Measurements from ENCODE around the gene CAPN13.

The CAPN13 gene

GRCh38 chr2:30807249-30807648 is at the start of gene CAPN13:
TSS of gene CAPN13 (minus strand) at chr2:30807446. CDS start at chr2:30787325, 20,121 bp downstream.
- Mint-ChIP-seq H3K4me3 (no peak within 1 kb of the TSS), H3K27me3 (peaks cover 7% of the 10 kb centered on the region), H3K27ac (no peak within 1 kb of the TSS), H3K36me3 (no peaks in the 10 kb centered on the region), H3K4me1 (ENCODE audit: low read depth) (no peaks in the 10 kb centered on the region), H3K9me3 (ENCODE audit: low read depth) (no peaks in the 10 kb centered on the region)

DNA sequence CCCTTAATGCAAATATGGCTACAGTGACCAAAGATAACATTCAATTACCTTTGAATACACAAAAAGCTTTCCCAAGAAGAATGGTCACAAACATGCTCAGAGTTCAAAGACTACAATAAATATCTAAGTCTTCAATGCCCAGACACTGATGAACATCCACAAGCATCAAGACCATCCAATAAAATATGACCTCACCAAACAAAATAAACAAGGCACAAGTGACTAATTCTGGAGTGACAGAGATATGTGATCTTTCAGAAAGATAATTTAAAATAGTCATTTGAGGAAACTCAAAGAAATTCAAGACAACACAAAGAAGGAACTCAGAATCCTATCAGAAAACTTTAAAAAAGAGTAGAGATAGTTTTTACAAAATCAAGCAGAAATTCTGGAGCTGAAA is 40.6 kb upstream of the CAPN13 start:
- Mint-ChIP-seq H3K27me3 (peaks cover 24% of the 10 kb centered on the region), H3K9me3 (ENCODE audit: low read depth) (peaks cover 5% of the 10 kb centered on the region), H3K27ac (no peak overlapping the region), H3K36me3 (peaks cover 4% of the 10 kb centered on the region), H3K4me1 (ENCODE audit: low read depth) (no peaks in the 10 kb centered on the region), H3K4me3 (no peak overlapping the region)

DNA sequence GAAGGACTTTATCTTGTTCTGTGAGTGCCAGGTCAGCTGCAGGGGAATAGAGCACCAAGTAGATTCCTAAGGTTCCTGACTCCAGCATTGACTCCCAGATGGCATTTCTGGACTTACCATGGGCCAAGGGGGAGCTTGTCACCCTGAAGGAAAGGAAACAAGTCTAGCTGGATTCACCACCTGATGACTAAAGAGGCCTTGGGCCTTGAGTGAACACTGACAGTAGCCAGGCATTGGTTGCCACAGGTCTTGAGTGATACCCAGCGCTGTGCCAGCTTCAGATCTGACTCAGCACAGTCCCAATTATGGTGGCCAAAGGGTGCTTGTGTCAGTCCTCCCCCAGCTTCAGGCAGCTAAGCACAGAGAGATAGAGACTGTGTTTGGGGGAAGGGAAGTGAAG is 40.1 kb upstream of the CAPN13 start:
- peaks cover 5% of the 10 kb centered on the region for H3K9me3 Mint-ChIP-seq (ENCODE audit: low read depth)
- H3K27ac Mint-ChIP-seq = no peak overlapping the region
- H3K4me1 Mint-ChIP-seq (ENCODE audit: low read depth) = no peaks in the 10 kb centered on the region
- H3K36me3 Mint-ChIP-seq = peaks cover 4% of the 10 kb centered on the region
- peaks cover 24% of the 10 kb centered on the region for H3K27me3 Mint-ChIP-seq
- no peak overlapping the region for H3K4me3 Mint-ChIP-seq

- H3K27me3 Mint-ChIP-seq = peaks cover 3% of the 10 kb centered on the region
- no peaks in the 10 kb centered on the region for H3K4me1 Mint-ChIP-seq (ENCODE audit: low read depth)
- H3K9me3 Mint-ChIP-seq (ENCODE audit: low read depth) = peaks cover 6% of the 10 kb centered on the region
- H3K36me3 Mint-ChIP-seq = peaks cover 4% of the 10 kb centered on the region
- H3K27ac Mint-ChIP-seq = no peak overlapping the region
- H3K4me3 Mint-ChIP-seq = no peak overlapping the region
These were observed 21.3 kb upstream of the CAPN13 start for GRCh38 chr2:30828586-30828985.

- H3K36me3 Mint-ChIP-seq = peaks cover 4% of the 10 kb centered on the region
- H3K27ac Mint-ChIP-seq = no peak overlapping the region
- peaks cover 3% of the 10 kb centered on the region for H3K27me3 Mint-ChIP-seq
- no peaks in the 10 kb centered on the region for H3K4me1 Mint-ChIP-seq (ENCODE audit: low read depth)
- H3K9me3 Mint-ChIP-seq (ENCODE audit: low read depth) = peaks cover 6% of the 10 kb centered on the region
- H3K4me3 Mint-ChIP-seq = no peak overlapping the region
These were observed 19.7 kb upstream of the CAPN13 start for GRCh38 chr2:30826916-30827315.

GRCh38 chr2:30826481-30826880 is 19.2 kb upstream of the CAPN13 start:
- peaks cover 6% of the 10 kb centered on the region for H3K9me3 Mint-ChIP-seq (ENCODE audit: low read depth)
- H3K27me3 Mint-ChIP-seq = peaks cover 3% of the 10 kb centered on the region

DNA sequence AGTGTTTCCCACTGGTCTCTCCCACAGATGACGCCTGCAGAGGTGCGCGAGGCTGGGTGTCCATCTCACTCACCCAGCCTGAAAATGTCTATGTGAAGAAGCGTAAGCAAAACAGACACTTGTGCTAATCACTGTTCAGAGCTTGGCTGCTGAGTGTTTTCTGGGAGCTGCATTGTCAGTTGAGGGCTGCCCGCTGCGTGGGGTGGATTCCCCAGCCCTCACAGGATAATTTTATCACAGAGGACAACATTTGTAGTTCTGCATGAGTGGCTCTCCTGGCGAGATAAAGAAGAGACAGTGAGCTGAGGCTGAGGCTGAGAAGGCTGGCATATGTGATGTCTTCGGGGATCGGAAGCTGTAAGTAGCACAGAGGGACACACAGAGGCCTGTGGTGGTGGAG is 16.2 kb upstream of the CAPN13 start:
- peaks cover 2% of the 10 kb centered on the region for H3K27me3 Mint-ChIP-seq
- no peaks in the 10 kb centered on the region for H3K9me3 Mint-ChIP-seq (ENCODE audit: low read depth)
- H3K27ac Mint-ChIP-seq = no peak overlapping the region
- H3K4me1 Mint-ChIP-seq (ENCODE audit: low read depth) = no peaks in the 10 kb centered on the region
- no peak overlapping the region for H3K4me3 Mint-ChIP-seq
- H3K36me3 Mint-ChIP-seq = no peaks in the 10 kb centered on the region

More at GRCh38 chr2:30826481-30826880, 19.2 kb upstream of the CAPN13 start:
- H3K4me3 Mint-ChIP-seq = no peak overlapping the region
- H3K36me3 Mint-ChIP-seq = peaks cover 4% of the 10 kb centered on the region
- no peaks in the 10 kb centered on the region for H3K4me1 Mint-ChIP-seq (ENCODE audit: low read depth)
- no peak overlapping the region for H3K27ac Mint-ChIP-seq

- H3K27ac Mint-ChIP-seq = no peak overlapping the region
- H3K4me1 Mint-ChIP-seq (ENCODE audit: low read depth) = no peaks in the 10 kb centered on the region
- no peak overlapping the region for H3K4me3 Mint-ChIP-seq
These were observed 14.7 kb upstream of the CAPN13 start for GRCh38 chr2:30821960-30822359.

DNA sequence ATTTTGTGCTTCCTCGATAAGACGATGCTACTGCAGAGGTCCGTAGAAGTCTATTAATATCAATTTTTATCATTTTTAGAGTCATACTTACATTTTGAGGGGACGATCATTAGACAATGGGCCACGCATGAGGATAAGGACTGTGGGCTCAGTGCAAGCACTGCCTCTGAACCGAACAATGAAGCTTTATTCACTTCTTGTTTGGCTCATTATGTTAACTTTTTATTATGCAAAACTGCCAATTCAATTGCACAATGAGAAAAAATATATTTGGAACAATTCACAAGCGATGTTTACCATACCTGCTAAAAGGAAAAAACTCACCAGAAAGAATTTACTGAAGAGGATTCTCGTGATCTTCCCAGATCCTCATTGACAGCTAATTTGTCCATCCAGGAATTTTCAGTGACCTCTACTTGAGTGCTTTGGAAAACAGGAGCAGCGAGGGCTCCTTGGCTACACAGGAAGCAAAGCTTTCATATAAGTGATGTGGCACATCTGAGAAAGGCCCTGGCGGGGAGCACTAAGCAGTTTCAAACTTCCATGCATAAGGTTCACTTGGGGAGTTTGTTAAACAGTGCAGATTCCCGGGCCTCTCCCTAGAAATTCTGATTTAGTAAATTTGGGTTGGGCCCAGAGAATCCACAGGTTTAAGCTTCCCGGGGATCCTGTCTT is 13.3 kb upstream of the CAPN13 start:
- H3K27me3 Mint-ChIP-seq = peaks cover 2% of the 10 kb centered on the region
- no peak overlapping the region for H3K4me3 Mint-ChIP-seq
- H3K36me3 Mint-ChIP-seq = no peaks in the 10 kb centered on the region
- no peak overlapping the region for H3K27ac Mint-ChIP-seq
- H3K9me3 Mint-ChIP-seq (ENCODE audit: low read depth) = no peaks in the 10 kb centered on the region
- H3K4me1 Mint-ChIP-seq (ENCODE audit: low read depth) = no peaks in the 10 kb centered on the region

More at GRCh38 chr2:30821960-30822359, 14.7 kb upstream of the CAPN13 start:
- Mint-ChIP-seq H3K9me3 (ENCODE audit: low read depth) (no peaks in the 10 kb centered on the region), H3K27me3 (peaks cover 2% of the 10 kb centered on the region), H3K36me3 (no peaks in the 10 kb centered on the region)

- Mint-ChIP-seq H3K4me1 (ENCODE audit: low read depth) (no peaks in the 10 kb centered on the region), H3K36me3 (no peaks in the 10 kb centered on the region), H3K27me3 (peaks cover 22% of the 10 kb centered on the region), H3K27ac (no peak overlapping the region), H3K9me3 (ENCODE audit: low read depth) (no peaks in the 10 kb centered on the region), H3K4me3 (no peak overlapping the region)
These were observed 2.7 kb upstream of the CAPN13 start for GRCh38 chr2:30809938-30810337.

DNA sequence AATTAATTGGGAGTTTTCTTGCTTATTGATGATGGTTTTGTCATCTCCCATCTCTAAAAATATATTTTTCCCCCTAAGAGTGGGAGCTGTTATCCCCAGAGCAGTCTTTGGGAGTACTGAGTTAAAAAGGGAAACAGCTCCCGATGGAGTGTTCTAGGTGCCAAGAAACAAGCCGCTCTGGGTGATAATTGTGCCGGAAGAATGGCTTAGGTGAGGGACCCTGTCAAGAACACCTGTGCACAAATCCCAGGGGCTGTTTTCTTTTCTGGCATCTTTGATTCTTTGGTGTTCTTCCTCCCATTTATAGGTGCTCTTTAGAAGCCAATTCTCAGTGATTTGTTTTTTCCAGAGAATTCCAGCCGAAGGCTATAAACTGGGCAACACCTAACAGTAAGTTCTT is 1.4 kb upstream of the CAPN13 start:
- Mint-ChIP-seq H3K27me3 (peaks cover 18% of the 10 kb centered on the region), H3K9me3 (ENCODE audit: low read depth) (no peaks in the 10 kb centered on the region), H3K27ac (no peak overlapping the region), H3K4me3 (no peak overlapping the region), H3K4me1 (ENCODE audit: low read depth) (no peaks in the 10 kb centered on the region), H3K36me3 (no peaks in the 10 kb centered on the region)

DNA sequence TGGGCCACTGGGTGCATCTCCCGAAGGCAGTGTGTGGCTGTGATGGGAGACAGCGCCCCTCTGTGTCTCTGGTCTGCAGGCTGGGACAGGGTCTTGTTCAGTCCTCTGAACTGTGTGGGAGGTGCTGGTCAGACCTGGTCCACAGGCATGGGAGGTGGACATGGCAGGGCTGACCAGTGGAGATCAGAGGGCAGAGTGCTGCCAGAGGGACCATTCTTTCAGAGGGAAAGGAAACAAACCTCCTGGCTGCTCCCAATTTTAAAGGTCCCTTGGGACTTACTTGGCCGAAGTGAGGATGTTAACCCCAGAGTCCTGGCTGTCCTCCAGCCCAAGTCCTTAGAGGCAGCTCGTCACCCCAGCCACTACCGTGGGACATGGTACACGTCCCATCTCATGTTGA is 4.0 kb downstream of the CAPN13 start:
- Mint-ChIP-seq H3K36me3 (no peaks in the 10 kb centered on the region), H3K27ac (no peak overlapping the region), H3K27me3 (peaks cover 3% of the 10 kb centered on the region), H3K4me1 (ENCODE audit: low read depth) (peaks cover 8% of the 10 kb centered on the region), H3K4me3 (no peak overlapping the region), H3K9me3 (ENCODE audit: low read depth) (no peaks in the 10 kb centered on the region)

DNA sequence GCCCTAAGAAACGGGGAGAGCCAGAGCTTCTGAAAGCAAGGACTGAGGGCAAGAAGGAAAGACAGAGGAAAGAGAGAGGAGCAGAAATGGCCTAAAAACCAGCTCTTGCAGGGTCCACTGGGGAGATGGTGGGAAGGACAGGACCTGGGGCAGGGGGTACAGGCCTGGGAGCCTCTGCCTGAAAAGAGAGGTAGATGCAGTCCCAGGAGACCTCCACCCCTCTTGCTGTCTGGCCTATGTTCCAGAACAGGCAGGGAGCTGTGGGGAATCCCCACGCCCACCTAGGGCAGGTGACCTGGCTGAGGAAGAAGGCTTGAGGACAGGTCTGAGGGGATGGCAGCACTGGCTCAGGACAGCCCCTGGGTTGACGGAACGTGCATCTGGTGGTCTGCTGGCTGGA is 4.6 kb downstream of the CAPN13 start:
- H3K9me3 Mint-ChIP-seq (ENCODE audit: low read depth) = no peaks in the 10 kb centered on the region
- H3K27me3 Mint-ChIP-seq = peaks cover 3% of the 10 kb centered on the region
- H3K4me1 Mint-ChIP-seq (ENCODE audit: low read depth) = peaks cover 9% of the 10 kb centered on the region
- H3K4me3 Mint-ChIP-seq = no peak overlapping the region
- H3K27ac Mint-ChIP-seq = no peak overlapping the region
- H3K36me3 Mint-ChIP-seq = no peaks in the 10 kb centered on the region

DNA sequence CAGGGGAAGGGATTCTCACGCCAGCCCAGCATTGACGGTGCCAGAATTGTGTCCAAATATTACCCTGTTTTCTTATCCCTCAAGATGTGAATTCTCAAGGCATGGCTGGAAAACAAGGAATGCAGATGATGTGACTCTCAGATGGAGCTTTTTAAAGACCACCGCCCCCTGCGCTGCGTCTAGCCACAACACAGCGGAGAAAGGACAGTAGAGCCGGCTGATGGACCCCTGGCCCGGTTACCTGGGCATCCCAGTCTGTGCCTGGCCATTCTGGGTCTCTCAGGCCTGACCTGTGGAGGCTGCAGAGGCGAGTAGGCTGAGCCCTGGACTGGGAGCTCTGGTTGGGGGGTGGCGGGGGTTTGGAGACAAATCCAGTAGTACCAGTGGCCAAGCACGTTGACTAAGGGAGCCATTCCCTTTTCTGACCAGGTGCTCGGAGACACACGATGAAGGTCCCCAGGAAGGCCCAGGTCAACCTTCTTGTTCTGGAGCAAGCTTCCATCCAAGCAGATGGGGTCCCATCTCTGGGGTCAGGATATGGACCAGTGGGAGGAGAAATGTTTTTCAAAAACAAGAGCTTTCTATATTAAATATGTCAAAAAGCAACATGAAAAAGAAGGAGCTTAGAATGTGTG is 5.3 kb downstream of the CAPN13 start:
- Mint-ChIP-seq H3K4me3 (no peak overlapping the region), H3K36me3 (no peaks in the 10 kb centered on the region), H3K27me3 (peaks cover 3% of the 10 kb centered on the region), H3K4me1 (ENCODE audit: low read depth) (peaks cover 9% of the 10 kb centered on the region), H3K9me3 (ENCODE audit: low read depth) (no peaks in the 10 kb centered on the region), H3K27ac (no peak overlapping the region)

GRCh38 chr2:30800159-30800558 is 7.1 kb downstream of the CAPN13 start:
- Mint-ChIP-seq H3K36me3 (no peaks in the 10 kb centered on the region), H3K4me1 (ENCODE audit: low read depth) (peaks cover 9% of the 10 kb centered on the region), H3K4me3 (no peak overlapping the region), H3K9me3 (ENCODE audit: low read depth) (no peaks in the 10 kb centered on the region), H3K27me3 (no peaks in the 10 kb centered on the region), H3K27ac (no peak overlapping the region)

DNA sequence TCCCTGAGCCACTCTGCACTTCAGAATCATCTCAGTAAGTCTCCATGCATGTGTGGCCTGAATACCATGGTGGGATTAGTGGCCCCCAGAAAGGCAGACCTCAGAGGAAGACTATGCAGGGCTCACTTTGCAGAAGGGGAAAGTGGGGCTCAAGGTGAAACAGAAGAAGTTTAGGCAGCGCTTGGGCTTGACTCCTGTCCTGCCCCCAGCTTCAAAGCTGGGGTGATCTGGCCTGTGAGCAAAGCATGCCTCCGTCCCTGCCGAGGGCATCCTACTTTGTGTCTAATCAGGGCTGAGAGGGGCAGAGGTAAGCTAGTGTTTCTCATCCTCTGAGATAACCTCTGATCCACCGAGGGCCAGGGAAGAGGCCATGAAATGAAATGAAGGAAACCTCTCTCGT is 7.9 kb downstream of the CAPN13 start:
- Mint-ChIP-seq H3K9me3 (ENCODE audit: low read depth) (no peaks in the 10 kb centered on the region), H3K27ac (no peak overlapping the region), H3K27me3 (no peaks in the 10 kb centered on the region), H3K4me3 (no peak overlapping the region), H3K36me3 (no peaks in the 10 kb centered on the region), H3K4me1 (ENCODE audit: low read depth) (peaks cover 9% of the 10 kb centered on the region)

Data from activated naive CD8-positive, alpha-beta T cell (primary cell).